ELR (cell line): ENCODE data around the gene UNC5A.

ENCODE experiments used
- DNase-seq: peaks from one replicate; pipeline ENCODE4 v3.0.0-alpha.2; 2015; ENCODE audit warnings: low read depth

UNC5A gene

DNA sequence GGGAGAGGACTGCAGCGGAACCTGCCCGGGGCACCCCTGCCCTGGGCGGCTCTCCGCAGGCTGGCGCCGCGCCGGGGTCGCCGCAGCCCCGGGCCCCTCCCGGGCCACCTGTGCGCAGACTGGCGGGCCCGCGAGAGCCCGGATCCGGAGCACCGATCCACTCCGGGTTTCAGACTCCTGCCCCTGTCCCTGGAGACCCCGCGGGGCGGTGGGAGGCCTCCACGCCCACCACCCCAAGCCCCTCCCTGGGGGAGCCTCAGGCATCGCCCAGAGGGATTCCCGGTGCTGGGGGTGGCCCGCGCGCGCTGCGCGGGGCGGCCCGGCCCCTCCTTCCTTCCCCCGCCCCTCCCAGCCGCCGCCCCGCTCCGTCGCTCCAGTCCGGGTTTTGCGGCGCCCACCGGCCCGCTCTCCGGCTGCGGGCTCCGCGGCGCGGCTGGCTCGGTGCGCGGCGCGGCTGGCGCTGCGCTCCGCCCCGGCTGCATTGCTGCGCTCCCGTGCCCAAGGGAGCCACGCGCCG lies at the start of gene UNC5A:
TSS of gene UNC5A (plus strand) at position 479 of the 517 bp plus-strand sequence. CDS start 192 bp downstream, outside the sequence.
- DNase-seq, result peak; percentile 30

DNA sequence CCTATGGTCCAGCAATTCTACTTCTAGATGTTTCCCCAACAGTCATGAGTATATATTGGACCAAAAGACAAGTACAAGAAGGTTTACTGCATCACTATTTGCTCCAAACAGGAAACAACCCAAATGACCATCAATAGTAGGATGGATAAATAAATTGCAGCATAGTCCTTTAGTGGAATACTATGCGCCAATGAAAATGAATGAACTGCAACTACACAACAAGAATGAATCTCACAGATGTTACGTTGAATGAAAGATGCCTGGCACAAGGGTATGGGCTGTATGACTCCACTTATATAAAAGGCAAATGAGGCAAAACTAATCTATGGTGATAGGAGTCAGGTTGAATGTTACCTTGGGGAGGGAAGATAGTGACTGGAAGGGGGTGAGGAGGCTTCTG lies 48.6 kb upstream of the UNC5A start:
- DNase-seq, result no peak

DNA sequence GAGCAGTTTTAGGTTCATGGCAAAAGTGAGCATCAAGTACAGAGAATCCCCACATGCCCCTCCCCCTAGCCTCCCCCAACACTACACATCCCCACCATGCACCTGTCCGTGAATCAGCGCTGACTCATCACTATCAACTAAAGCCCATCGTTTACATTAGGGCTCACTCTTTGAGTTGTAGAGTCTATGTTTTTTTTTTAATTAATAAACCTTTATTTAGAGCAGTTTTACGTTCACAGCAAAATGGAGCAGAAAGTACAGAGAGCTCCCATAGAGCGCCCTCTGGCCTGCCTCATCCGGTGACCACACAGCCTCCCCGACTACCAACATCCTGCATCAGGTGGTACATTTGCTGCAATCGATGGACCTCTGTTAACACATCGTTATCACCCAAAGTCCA lies 47.9 kb upstream of the UNC5A start:
- no peak for DNase-seq

DNA sequence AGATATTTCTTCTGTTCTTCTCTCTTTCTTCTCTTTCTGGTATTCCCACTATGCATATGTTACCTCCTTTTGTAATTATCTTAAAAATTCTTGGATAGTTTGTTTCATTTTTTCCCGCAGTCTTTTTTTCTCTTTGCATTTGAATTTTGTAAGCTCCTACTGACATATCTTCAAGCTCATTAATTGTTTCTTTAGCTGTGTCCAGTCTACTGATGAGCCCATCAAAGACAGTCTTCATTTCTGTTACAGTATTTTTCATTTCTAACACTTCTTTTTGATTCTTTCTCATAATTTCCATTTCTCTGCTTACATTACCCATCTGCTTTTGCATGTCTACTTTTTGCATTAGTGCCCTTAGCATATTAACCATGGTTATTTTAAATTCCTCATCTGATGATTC lies 44.7 kb upstream of the UNC5A start:
- no peak for DNase-seq

DNA sequence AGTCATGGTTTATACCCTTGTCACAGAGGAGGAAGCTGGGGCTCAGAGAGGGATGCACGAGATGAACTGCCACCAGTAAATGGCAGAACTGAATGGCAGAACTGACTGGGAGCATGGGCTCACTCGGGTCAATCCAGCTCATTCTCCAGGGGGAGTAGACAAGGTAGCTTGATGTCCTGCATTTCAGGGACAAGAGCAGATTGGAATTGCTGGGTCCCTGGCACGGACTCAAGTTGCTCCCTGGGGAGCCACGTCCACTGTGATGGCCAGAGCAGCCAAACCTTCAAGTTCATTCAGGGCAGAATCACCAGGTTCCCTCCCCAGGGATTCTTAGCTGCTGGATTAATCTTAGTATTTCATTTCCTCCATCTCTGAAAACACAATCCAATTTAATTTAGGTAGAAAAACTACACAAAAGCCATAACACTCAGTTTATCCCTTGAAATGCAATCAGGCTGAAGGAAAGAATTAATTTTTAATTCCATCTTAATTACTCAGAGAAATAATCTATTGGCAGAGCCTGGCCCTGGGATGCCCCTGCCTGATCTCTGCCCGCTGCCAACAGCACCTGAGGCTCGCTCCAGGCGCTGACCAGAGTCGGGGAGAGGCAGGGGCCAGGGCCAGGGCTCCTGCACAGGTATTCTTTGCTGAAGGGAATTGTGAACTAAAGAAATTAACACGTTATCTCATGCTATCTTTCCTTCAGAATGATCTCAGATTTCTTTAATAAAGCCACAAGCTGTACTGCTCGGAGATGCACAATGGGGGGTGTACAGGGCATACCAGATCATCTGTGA lies 42.0 kb upstream of the UNC5A start:
- no peak for DNase-seq

DNA sequence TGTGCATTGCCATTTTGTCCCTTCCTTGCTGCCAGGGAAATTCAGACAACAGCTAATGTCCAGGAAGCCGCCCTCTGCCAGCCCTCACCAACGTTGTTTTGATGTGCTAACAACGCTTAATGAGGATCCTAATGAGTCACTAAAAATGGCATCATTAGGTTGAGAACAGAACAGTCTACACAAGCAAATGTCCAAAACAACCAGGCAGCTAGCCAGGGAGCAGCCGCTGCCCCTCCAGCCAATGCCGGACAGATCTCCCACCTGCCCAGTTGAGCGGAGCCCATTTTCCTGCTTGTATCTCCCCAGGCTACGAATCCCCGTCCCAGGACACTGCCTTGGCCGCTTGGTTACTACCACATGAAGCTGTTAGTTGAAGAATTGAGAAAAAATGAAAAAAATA lies 40.4 kb upstream of the UNC5A start:
- DNase-seq, result no peak

DNA sequence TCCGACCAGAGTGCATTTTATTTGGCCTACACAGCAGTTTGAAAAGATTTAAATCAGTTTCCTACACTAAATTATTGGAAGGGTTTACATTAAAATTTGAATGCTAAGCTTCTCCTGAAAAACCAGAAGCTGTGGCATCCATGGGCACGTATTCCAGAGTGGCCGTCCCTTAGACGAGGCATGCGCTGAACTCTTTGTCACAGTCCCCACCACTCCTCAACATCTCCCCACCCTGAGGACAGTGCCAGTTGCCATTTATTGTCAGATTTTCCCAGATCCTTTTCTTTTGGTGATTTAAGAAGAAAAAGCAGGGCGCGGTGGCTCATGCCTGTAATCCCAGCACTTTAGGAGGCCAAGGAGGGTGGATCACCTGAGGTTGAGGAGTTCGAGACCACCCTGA lies 39.9 kb upstream of the UNC5A start:
- no peak for DNase-seq

DNA sequence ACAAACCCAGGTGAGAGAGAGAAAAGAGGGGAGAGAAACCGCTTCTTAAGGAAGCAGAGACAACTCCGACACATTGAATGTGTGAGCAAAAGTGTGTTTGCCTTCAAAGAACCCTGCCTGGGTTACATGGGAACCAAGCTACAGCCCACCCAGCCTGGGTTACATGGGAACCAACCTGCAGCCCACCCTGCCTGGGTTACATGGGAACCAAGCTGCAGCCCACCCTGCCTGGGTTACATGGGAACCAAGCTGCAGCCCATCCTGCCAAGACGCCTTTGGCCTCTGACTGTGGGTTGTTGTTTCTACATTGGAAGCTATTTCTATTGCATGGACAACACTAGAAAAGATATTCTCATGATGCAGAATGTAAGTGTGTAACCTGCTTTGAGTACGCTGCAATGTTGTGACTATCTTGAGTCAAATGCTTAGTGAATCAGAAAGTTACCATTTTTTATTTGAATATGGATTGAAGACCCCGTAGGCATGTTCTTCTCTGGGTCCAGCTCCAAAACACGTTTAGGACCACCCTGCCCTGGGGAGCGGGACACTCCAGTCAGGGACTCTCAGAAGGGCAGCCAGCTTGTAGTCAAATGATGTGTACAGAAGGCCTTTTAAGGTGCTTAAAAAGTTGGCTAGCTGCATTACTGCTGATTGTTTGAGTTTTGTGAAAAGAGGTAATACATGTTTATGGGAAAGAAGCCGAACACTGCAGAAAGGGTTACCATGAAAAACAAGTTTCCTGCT lies 39.1 kb upstream of the UNC5A start:
- no peak for DNase-seq

DNA sequence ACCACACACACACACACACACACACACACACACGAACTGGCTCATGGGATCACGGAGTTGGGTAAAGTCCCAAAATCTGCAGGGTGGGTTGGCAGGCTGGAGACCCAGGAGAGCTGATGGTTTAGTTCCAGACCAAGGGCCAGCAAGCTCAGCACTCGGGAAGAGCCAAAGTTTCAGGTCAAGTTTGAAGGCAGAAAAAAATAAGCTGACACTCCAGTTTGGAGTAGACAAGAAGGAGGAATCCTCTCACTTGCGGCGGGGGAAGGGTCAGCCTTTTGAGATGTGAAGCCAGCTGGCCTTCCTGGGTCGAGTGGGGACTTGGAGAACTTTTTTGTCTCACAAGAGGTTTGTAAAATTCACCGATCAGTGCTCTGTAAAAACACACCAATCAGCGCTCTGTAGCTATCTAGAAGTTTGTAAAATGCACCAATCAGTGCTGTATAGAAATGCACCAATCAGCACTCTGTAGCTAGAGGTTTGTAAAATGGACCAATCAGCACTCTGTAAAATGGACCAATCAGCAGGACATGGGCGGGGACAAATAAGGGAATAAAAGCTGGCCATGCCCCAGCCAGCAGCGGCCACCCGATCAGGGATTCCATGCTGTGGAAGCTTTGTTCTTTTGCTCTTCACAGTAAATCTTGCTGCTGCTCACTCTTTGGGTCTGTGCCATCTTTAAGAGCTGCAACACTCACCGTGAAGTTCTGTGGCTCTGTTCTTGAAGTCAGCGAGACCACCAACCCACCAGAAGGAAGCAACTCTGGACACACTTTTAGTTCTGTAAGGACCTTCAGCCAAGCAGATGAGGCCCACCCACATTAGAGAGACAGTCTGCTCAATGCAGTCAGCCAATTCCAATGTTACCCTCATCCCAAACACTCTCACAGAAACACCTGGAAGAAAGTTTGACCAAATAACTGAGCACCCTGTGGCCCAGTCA lies 37.8 kb upstream of the UNC5A start:
- no peak for DNase-seq

DNA sequence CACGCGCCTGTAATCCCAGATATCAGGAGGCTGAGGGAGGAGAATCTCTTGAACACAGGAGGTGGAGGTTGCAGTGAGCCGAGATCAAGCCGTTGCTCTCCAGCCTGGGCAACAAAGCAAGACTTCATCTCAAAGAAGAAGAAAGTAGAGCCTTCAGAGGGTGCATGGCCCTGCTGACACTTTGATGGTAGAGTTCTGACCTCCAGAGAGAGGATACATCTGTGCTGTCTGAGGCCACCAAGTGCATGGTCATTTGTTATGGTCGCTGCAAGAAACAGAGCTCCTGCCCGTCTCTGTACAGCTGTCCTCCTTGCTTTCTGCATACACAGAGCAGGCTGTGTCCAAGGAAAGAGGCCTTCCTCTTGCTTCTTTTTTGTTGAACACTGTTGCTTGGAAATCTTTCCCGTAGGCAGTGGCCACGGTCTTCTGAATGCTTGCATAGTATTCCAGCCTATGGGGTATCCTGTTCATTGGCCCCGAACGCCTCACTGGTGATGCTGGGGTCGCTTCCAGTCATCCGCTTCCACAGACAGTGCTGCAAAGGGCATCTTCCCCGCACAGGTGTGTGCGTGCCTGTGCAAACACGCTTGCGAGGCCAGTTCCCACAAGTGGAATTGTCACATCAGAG lies 36.8 kb upstream of the UNC5A start:
- DNase-seq, result no peak

DNA sequence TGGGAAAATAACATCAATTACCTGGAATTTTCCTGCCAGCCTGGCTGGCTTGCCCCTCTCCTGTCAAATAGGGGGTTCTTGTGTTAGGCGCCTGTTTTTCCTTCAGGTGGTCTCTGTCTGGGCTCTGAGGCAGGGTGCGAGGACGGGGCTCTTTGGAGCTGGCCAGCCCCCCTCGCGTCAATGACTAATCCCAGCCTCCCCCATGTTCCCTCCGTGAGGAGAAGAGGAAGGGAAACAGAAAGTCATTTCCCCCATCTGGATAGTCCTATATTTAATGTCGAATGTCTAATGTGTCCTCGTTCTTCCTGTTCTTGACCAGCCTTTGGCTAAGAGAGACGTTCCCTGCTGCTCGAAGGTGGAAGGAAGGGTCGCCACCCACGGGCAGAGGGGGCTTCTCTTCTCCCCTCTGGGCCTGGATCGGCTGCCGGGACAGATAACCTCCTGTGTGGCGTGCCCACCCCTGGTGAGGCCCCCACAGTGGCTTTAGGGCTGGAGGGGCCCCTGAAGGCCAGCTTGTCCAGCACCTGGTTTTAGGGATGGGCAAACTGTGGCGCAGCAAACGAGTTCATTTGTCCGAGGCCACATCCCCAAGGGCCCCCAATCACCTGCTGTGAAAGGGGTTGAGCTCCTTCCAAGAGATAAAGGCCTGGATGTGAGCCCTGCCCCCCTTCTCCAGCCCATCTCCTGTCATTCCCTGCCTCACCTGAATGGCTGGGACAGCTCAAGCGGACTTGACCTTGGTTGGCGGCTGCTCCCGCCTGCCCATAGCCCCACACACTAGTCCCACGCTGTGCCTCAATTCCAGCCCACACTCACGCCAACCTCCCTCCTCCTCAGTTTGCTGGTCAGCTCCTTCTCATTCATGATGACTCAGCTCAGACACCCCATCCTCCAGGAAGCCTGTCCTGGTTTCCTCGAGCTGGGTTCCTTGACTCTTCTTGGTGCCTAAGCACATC lies 35.9 kb upstream of the UNC5A start:
- DNase-seq, result peak; percentile 23

DNA sequence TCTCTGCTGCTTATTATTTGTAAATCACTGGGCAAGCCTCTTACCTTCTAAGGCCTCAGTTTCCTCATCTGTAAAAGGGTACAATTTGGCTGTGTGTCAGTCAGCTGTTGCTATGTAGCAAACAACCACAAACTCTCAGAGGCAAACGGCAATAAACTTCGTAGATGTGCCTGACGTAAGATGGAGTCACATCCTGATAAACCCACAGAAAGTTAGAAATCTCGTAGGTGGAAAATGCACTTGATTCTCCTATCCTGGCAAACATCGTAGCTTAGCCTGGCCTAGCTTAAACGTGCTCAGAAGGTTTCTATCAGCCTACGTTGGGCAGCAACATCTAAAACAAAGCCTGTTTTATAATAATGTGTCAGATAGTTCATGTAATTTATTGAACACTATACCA lies 35.0 kb upstream of the UNC5A start:
- DNase-seq, result peak; percentile 60

DNA sequence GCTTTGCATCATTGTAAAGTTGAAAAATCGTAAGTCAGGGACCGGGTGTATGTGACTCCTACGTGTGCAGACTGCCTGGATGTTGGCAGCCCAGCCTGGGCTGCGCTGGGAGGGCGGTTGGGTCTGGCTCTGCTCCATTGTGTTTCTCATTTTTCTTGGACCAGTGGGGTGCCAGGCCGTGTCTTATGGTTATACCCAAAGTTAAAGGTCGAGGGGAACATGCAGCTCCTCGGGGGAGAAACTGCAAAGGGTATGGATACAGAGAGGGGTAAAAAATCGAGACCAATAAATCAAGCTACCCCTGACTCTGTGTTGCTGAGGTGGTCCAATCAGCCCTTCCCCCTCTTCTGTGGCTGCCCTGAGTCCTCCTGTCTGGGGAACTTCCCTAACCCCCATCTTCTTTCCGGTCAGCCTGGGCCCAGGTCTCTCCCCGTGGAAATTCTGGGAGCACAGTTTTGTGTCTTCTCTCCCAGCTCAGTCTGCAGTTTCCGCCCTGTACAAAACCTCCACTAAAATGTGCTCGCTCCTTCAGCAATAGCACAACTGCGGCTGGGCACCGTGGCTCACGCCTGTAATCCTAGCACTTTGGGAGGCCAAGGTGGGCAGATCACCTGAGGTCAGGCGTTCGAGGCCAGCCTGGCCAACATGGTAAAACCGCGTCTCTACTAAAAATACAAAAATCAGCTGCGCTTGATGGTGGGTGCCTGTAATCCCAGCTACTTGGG lies 34.1 kb upstream of the UNC5A start:
- no peak for DNase-seq

DNA sequence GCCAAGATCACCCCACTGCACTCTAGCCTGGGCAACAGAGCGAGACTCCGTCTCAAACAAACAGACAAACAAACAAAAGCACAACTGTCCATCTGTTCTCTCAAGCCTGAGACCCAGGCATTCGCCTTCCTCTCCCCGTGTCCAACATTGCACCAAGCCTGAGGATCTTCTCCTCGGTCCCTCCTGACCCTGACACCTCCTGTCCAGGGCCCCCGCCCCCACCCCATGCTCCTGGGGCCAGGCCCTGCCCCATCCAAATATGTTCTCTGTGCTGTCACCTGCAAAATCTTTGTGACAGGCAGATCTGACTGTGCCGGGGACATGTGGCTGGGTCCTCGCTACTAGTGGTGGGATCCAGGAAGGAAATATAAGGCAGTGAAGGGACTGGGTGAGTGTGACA lies 33.4 kb upstream of the UNC5A start:
- no peak for DNase-seq

DNA sequence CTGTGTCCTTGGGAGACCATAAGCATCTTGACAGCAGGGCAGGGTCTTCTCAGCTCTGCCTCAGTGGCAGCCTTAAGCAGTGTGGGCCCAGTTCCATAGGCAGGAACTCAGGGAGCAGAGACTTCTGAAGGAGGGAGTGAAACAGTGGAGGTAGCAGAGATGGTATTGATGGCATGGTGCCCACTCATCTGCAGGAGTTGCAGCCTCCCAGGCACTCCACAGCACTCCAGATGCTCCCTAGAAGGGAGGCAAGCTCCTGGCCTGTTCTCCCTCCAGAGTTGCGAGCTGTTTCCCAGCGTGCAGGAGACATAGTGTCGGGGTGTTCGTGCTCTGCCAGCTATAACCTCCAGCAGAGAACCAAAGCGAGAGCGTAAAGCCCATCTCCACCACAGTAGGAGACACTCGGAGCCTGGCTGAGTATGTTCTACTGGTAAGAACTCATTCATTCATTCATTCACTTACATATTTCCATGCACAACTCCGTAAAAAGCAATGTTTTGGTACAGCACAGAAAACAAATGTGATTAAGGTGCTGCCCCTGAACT lies 31.4 kb upstream of the UNC5A start:
- DNase-seq, result no peak

DNA sequence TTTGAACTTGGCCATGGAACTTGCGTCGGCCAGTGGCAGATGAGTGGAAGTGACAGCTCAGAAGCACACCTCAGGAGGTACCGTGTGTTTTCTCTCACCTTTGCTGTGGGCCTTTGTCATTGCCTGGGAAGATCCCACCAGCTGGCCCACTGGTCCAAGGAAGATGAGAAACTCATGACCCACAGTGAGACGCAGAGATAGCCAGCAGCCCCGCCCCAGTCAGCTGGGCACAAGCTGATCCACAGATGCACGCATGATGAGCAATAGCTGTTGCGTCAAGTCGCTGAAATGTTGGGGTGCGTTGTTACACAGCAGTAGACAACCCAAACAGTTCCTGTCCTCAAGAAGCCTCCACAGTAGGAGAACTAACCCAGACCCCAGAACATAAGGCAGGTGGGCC lies 30.8 kb upstream of the UNC5A start:
- no peak for DNase-seq

DNA sequence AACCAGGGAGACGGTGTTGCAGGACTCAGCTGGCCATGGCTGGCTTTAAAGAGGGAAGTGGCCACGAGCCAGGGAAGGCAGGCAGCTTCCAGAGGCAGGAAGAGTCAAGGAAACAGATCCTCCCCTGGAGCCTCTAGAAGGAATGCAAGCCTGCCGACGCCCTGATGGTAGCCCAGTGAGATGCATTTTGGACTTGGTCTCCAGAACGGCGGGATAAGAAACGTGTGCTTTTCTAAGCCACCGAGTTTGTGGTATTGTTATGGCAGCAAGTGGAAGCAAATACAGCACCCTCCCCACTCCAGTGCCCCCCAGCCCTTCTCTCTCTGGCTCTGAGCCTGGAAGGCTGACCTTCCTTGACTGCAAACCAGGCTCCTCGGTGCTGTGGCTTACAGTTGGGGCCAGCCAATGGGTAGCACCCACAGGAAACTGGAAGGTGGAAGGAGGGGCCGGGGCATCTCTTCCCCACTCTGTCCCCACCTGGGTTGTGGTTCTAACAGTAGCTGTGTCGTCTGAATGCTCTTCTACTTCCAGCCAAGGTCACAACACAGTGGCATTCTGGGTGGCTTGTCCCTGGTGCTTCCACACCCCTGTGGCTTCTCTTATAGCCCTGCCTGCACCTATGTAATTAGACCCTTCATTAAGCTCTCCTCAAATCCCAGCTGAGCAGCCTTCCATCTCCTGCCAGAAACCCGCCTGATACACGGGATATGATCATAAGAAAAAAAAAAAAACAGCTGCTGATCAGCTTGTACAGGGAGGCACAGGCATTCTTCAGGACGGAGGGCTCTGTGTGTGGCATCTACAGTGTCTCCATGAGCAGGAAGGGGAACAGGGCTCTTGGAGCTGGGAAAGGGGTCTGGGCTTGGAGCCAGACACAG lies 29.9 kb upstream of the UNC5A start:
- DNase-seq, result no peak

DNA sequence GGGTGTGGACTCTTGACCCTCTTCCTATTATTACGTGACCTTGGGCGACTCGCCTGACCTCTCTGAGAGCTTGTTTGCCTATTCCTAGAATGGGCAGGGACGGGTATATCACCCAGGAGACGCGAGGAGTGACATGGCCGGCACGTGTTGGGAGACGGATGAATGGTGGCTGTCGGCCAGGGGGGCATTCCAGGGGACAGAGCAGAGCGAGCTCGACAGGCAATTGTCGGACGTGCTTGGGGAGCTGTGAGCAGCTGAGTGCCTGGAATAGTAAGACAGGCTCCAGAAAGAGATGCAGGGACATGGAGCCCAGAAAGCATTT lies 29.3 kb upstream of the UNC5A start:
- no peak for DNase-seq
